Astrocyte of the spinal cord (primary cell): ENCODE data around the gene INPP4A.
A peak's percentile ranks its signal among the peaks of the same experiment; 100 is the strongest.

ENCODE experiments used
- DNase-seq: peaks from one replicate; pipeline ENCODE4 v3.0.0; 2011; ENCODE audit warnings: low read depth, low spot score
- H3K4me3 ChIP-seq: 2 replicates; pipeline ENCODE4 v1.5.1; 2011; ENCODE audit warnings: low read depth, mild to moderate bottlenecking, low read length, moderate library complexity
- CTCF ChIP-seq: IDR thresholded peaks from 2 replicates; pipeline ENCODE4 v1.5.1; 2012; ENCODE audit warnings: low read depth, mild to moderate bottlenecking, low read length, inconsistent platforms
- in situ Hi-C: cut with HindIII; loops from 2 replicates; pipeline ENCODE4 v1.10.0; 2017; ENCODE audit warnings: low sequenced_read_pairs

Gene INPP4A

GRCh38 chr2:98485453-98485755, 40.7 kb downstream of the INPP4A start:
- DNase-seq: no peak
- TF ChIP-seq CTCF: no peak
- no peak overlapping the region for H3K4me3 ChIP-seq
- in situ Hi-C loops: no loop called here

GRCh38 chr2:98486374-98486981, 41.8 kb downstream of the INPP4A start:
- no peak for DNase-seq
- no peak overlapping the region for H3K4me3 ChIP-seq
- no peak for TF ChIP-seq CTCF
- in situ Hi-C loops: no loop called here

- no peak for DNase-seq
- H3K4me3 ChIP-seq: no peak overlapping the region
- in situ Hi-C loops: no loop called here
- TF ChIP-seq CTCF: no peak
Observed at GRCh38 chr2:98487101-98487805, 42.6 kb downstream of the INPP4A start.

GRCh38 chr2:98487806-98488189, 43.1 kb downstream of the INPP4A start:
- DNase-seq: peak; percentile 12
- no peak overlapping the region for H3K4me3 ChIP-seq

GRCh38 chr2:98488252-98488651, 43.6 kb downstream of the INPP4A start:
- no peak for TF ChIP-seq CTCF
- no peak for DNase-seq
- in situ Hi-C loops: no loop called here
- no peak overlapping the region for H3K4me3 ChIP-seq

More at GRCh38 chr2:98487806-98488189, 43.1 kb downstream of the INPP4A start:
- in situ Hi-C loops: no loop called here
- peak; percentile 67 for TF ChIP-seq CTCF

GRCh38 chr2:98489486-98489885, 44.8 kb downstream of the INPP4A start:
- no peak for TF ChIP-seq CTCF
- no peak overlapping the region for H3K4me3 ChIP-seq
- DNase-seq: no peak
- in situ Hi-C loops: no loop called here
